HepG2 (cell line): Measurements from ENCODE around the gene MAP2K7. TPM values are rescaled to one million over a fixed set of nuclear protein-coding genes. Genes with fewer than 3 reads are reported as not detected.
A peak's percentile ranks its signal among the peaks of the same experiment; 100 is the strongest.

Experiments used
- CEBPG ChIP-seq: IDR thresholded peaks from 2 replicates; pipeline ENCODE4 v1.6.1; 2016
- CREBL2 ChIP-seq: sonication (generic); formaldehyde crosslinking; IDR thresholded peaks from 2 replicates; pipeline ENCODE4 v1.8.1; 2023; ENCODE audit warnings: missing genetic modification reagents, mild to moderate bottlenecking, borderline replicate concordance
- ELF1 ChIP-seq: sonication (generic); formaldehyde crosslinking; IDR thresholded peaks from 2 replicates; pipeline ENCODE4 v1.4.0; 2020; ENCODE audit warnings: missing genetic modification reagents
- FIP1L1 ChIP-seq: fragments of 200-400 bp; formaldehyde crosslinking; IDR thresholded peaks from 2 replicates; pipeline ENCODE4 v1.6.1; 2018; ENCODE audit warnings: low read depth, mild to moderate bottlenecking, low read length, moderate library complexity, borderline replicate concordance; ENCODE audit not compliant: insufficient read depth
- FOSL2 ChIP-seq: sonication (generic); formaldehyde crosslinking; IDR thresholded peaks from 2 replicates; pipeline ENCODE4 v1.4.0; 2020; ENCODE audit warnings: missing genetic modification reagents
- GABPB1 ChIP-seq: IDR thresholded peaks from 2 replicates; pipeline ENCODE4 v1.6.1; 2016; ENCODE audit warnings: mild to moderate bottlenecking, missing genetic modification reagents, moderate library complexity, missing compliant biosample characterization
- GTF2F1 ChIP-seq: fragments of 150-350 bp; IDR thresholded peaks from 2 replicates; pipeline ENCODE4 v1.6.1; 2014; ENCODE audit warnings: low read length
- HMG20B ChIP-seq: conservative IDR thresholded peaks from 2 replicates; pipeline ENCODE4 v1.6.1; 2016; ENCODE audit warnings: missing genetic modification reagents, missing compliant biosample characterization
- MAZ ChIP-seq, 2 experiments: sonication (generic) in 1 of 2; formaldehyde crosslinking in 1 of 2; IDR thresholded peaks; 2 replicates each; pipeline versions ENCODE4 v1.5.0 to v1.6.1; 2012 to 2020; ENCODE audit warnings: low read depth in 2 of 2, mild to moderate bottlenecking in 2 of 2, borderline replicate concordance in 1 of 2, improper control_type of control experiment in 1 of 2, low read length in 1 of 2, missing genetic modification reagents in 1 of 2, moderate library complexity in 1 of 2
- NPAS2 ChIP-seq: sonication (generic); formaldehyde crosslinking; IDR thresholded peaks from 2 replicates; pipeline ENCODE4 v1.8.0; 2022; ENCODE audit warnings: mild to moderate bottlenecking, missing genetic modification reagents, borderline replicate concordance
- NR3C1 ChIP-seq: sonication (generic); formaldehyde crosslinking; IDR thresholded peaks from 2 replicates; pipeline ENCODE4 v1.4.0; 2020; ENCODE audit warnings: missing genetic modification reagents
- POLR2G ChIP-seq: fragments of 200-400 bp; formaldehyde crosslinking; IDR thresholded peaks from 2 replicates; pipeline ENCODE4 v1.6.1; 2018; ENCODE audit warnings: mild to moderate bottlenecking, low read depth, low read length, moderate library complexity
- SAFB2 ChIP-seq: sonication (generic); formaldehyde crosslinking; IDR thresholded peaks from 2 replicates; pipeline ENCODE4 v1.5.1; 2020; ENCODE audit warnings: missing genetic modification reagents, low read depth, mild to moderate bottlenecking, borderline replicate concordance
- U2AF2 ChIP-seq: fragments of 200-400 bp; formaldehyde crosslinking; IDR thresholded peaks from 2 replicates; pipeline ENCODE4 v1.6.1; 2017; ENCODE audit warnings: low read depth, mild to moderate bottlenecking, low read length
- XRCC5 ChIP-seq: fragments of 200-400 bp; formaldehyde crosslinking; optimal IDR thresholded peaks from 2 replicates; pipeline ENCODE3; 2017; ENCODE audit warnings: mild to moderate bottlenecking, low read length
- ZNF646 ChIP-seq: sonication (generic); formaldehyde crosslinking; IDR thresholded peaks from 2 replicates; pipeline ENCODE4 v1.9.0; 2021; ENCODE audit warnings: mild to moderate bottlenecking, missing genetic modification reagents
- ZNF703 ChIP-seq: sonication (generic); formaldehyde crosslinking; IDR thresholded peaks from 2 replicates; pipeline ENCODE4 v1.5.1; 2020; ENCODE audit warnings: missing genetic modification reagents, mild to moderate bottlenecking, moderate library complexity, borderline replicate concordance
- ZNF704 ChIP-seq: sonication (generic); formaldehyde crosslinking; IDR thresholded peaks from 2 replicates; pipeline ENCODE4 v1.8.1; 2023; ENCODE audit warnings: mild to moderate bottlenecking, inconsistent platforms, moderate library complexity, missing genetic modification reagents, borderline replicate concordance
- ZNF768 ChIP-seq: sonication (generic); formaldehyde crosslinking; IDR thresholded peaks from 2 replicates; pipeline ENCODE4 v1.4.0; 2020; ENCODE audit warnings: missing genetic modification reagents
- ZSCAN12 ChIP-seq: sonication (generic); formaldehyde crosslinking; IDR thresholded peaks from 2 replicates; pipeline ENCODE4 v1.9.0; 2021; ENCODE audit warnings: mild to moderate bottlenecking, missing genetic modification reagents
- polyA plus RNA-seq, 8 experiments: library from polyadenylated mRNA; depleted of rRNA in 3 of 8; stranded (reverse) in 7 of 8; unstranded in 1 of 8; fragments of >200 nt; fragmentation: Illumina TruSeq in 4 of 8; extraction: Trizol in 4 of 8; gene quantifications; 2 replicates each; pipeline versions ENCODE4 v1.2.1 to v1.2.3, GENCODE V29; 2011 to 2016; ENCODE audit warnings: low read depth in 4 of 8, missing spikeins in 1 of 8, mixed read lengths in 1 of 8; ENCODE audit not compliant: insufficient read depth in 1 of 8
- total RNA-seq, 5 experiments: library from RNA; depleted of rRNA; stranded (reverse); fragments of >200 nt; fragmentation: Illumina TruSeq; extraction: Trizol; gene quantifications; 2 replicates each; pipeline ENCODE4 v1.2.3, GENCODE V29; 2016; ENCODE audit warnings: low read depth in 1 of 5

Gene MAP2K7
- total and polyA plus RNA-seq, 2 of the 13 experiments (the other 11 are each of a cell fraction or from before 2014, with no cell fraction given), result 9.0 to 10.8 TPM

- TF ChIP-seq GTF2F1 (no peak), ELF1 (CRISPR knock-in tag) (peak; percentile 55; the same call in 1 of the 2 replicates), FOSL2 (peak; percentile 11; the same call in 1 of the 2 replicates), CREBL2 (CRISPR knock-in tag) (no peak), ZSCAN12 (no peak), POLR2G (peak; percentile 76), U2AF2 (no peak), GABPB1 (CRISPR knock-in tag) (peak; percentile 85), HMG20B (CRISPR knock-in tag) (no peak), XRCC5 (peak; percentile 76), SAFB2 (CRISPR knock-in tag) (no peak), NPAS2 (CRISPR knock-in tag) (no peak), ZNF646 (no peak), ZNF768 (CRISPR knock-in tag) (no peak; the same call in 1 of the 2 replicates), NR3C1 (no peak), ZNF703 (CRISPR knock-in tag) (no peak; the same call in 1 of the 2 replicates), ZNF704 (CRISPR knock-in tag) (no peak), CEBPG (CRISPR knock-in tag) (no peak; the same call in 1 of the 2 replicates), MAZ (IDR thresholded peaks at IDR 0.05; ENCODE audit: borderline replicate concordance, low read depth, low read length) (peak; percentile 19; the same call in 1 of the 2 replicates), MAZ (CRISPR knock-in tag; IDR thresholded peaks at IDR 0.05; ENCODE audit: low read depth) (peak; percentile 66; the same call in 1 of the 2 replicates), FIP1L1 (no peak)
These were observed 16.2 kb downstream of the MAP2K7 start, which contains the start of gene SNAPC2 (continued) for GRCh38 chr19:7919610-7920518.
